Measurements from ENCODE around the gene PIEZO1.

Gene PIEZO1

DNA sequence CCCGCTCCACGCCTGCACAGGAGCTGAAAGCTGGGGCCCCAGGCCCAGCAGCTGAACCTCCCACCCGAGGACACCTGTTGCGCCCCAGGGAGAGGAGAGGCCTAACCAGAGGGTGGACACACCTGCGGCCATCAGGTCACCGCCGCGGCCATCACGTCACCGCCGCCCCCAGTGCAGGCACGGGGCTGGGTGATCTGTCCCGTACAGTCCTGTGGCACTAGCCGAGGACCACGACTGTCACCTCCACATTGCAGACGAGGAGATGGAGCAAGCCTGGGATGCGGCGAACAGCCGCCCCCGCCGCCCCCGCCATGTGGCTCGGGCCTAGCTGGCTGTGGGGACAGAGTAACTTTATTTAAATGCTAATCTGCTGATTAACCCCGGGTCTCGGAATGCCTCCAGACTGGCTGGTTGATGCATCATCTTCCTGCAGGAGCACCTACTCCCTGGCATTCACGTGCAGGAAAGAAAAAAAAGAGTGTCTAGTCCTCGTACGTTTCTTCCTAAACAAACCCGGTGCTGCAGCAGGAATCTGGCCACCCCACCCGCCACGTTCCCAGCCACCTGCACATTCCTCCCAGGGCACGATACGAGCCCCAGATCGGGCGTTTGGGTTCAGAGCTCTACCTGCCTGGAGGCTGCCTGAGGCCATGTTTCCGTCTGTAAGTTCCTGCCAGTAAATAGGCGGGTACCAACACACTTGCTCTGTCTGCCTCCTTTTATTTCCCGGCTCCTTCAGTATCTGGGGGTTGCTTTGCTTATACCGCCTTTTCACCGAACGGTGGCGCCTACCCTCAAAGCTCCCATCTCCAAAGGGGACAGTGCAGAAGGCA is 29.9 kb downstream of the PIEZO1 start:
- Mint-ChIP-seq H3K36me3 (peaks cover 12% of the 10 kb centered on the region), H3K27me3 (no peaks in the 10 kb centered on the region), H3K4me3 (no peak overlapping the region), H3K4me1 (peaks cover 23% of the 10 kb centered on the region), H3K27ac (no peak overlapping the region), H3K9me3 (no peaks in the 10 kb centered on the region)
- no peak for DNase-seq
- CTCF ChIA-PET, result interaction anchor here (1.3 to 1.7 kb wide), 3 partner anchors 12 to 27 kb away, joined by 3 to 7 read pairs (median 5); no protein-coding TSS in a partner anchor

DNA sequence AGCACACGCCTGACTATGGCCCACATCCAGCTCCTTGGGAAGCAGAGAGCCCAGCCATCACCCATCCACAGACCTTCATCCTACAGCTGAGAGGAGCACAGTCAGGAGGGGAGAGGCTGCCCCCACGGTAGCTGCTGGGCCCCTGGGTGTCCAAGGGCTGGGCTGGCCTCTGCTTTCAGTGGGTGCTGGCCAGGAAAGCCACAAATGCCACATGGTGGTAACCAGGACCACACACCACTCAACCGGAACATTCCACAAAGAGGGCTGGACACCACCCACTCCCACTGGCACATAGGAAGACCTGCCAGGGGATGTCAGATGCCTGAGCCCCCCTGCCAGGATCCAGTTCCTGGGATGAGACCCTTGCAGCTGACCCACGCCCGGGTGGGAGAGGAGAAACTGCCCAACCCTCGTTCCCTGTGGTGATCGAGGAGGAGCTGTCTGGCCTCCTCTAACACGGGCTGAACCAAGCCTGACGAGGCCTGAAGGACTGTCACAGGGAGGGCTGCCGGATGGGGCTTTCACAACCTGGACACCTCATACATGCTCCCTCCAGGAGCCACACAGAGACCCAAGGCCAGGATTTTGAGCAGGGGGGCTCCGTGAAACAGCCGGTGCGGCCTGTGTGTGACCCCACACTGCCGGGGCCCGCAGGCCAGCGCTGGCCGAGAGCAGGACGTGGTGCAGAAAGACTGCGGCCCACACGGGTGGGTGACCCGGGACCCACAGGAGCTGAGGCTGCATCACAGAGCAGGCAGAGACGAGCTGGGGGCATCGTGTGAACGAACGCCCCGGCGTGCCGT is 30.7 kb downstream of the PIEZO1 start:
- CTCF ChIA-PET, result interaction anchor here (1.1 to 1.7 kb wide), 3 partner anchors 11 to 17 kb away, joined by 4 to 7 read pairs (median 5); no protein-coding TSS in a partner anchor
- Mint-ChIP-seq H3K4me3 (no peak overlapping the region), H3K9me3 (no peaks in the 10 kb centered on the region), H3K36me3 (peaks cover 12% of the 10 kb centered on the region), H3K27me3 (no peaks in the 10 kb centered on the region), H3K4me1 (peaks cover 18% of the 10 kb centered on the region), H3K27ac (no peak overlapping the region)
- no peak for DNase-seq

DNA sequence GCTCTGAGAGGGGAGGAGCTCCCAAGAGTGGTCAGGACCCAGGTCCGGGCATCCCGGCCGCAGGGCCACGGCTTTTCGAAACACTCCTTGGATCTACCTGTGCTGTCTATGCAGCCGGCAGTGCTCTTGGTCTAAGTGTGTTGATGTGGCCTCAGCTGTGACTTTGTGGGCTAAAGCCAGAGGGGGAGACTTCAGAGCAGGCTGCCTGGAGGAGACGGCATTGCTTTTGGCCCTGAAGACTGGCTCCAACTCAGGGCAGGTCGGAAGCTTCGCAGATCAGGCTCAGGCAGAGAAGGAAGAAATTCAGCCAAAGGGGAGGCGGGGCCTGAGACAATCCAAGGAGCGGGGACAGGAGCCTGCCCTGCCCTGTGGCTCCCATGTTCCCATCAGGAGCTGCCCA is 31.4 kb downstream of the PIEZO1 start:
- DNase-seq, result no peak
- Mint-ChIP-seq H3K4me1 (peaks cover 11% of the 10 kb centered on the region), H3K36me3 (peaks cover 8% of the 10 kb centered on the region), H3K4me3 (no peak overlapping the region), H3K27ac (no peak overlapping the region), H3K27me3 (no peaks in the 10 kb centered on the region), H3K9me3 (no peaks in the 10 kb centered on the region)
- CTCF ChIA-PET, result interaction anchor here (1.1 to 1.7 kb wide), 3 partner anchors 10 to 16 kb away, joined by 4 to 7 read pairs (median 5); no protein-coding TSS in a partner anchor

DNA sequence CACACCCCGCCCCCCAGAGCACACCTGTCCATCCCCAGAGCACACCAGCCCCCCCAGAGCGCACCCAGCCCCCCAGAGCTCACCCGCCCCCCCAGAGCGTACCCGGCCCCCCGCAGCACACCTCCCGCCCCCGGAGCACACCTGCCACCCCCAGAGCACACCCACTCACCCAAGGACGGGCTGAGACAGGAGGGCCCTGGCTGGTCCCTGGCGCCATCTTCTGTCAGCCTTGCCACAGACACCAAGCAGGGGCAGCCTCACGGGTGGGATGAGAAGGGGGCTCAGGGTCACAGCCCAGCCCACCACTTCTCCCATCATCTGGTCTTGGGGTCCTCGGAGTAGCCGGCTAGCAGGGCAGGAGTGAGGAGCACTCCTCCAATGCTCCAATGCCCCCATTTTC is 31.8 kb downstream of the PIEZO1 start:
- CTCF ChIA-PET, result interaction anchor here (1.1 to 1.7 kb wide), 2 partner anchors 10 to 13 kb away, joined by 4 to 5 read pairs; no protein-coding TSS in a partner anchor

DNA sequence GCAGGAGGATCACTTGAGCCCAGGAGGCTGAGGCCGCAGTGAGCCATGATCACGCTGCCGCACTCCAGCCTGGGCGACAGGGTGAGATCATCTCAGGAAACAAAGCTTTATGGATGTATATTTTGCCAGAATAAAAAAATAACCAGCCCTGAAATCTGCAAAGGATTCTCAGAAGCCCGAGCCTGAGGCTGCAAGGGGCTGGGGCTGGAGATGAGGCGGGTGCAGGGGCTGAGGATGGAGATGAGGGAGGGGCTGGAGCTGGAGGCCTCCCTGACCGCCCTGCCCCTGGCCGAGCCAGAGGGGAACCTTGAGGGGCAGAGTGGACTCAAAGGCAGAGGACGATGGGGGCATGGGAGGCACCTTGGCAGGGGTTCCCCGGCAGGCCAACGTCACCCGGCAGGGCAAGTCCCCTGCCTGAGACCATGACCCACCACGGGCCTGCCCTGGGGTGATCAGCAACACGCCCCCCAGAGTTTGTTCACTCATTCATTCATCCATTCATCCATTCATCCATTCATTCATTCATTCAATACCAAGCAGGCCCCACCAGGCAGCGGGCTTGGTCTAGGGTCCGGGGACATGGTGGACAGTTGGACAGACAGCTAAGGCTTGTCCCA is 32.5 kb downstream of the PIEZO1 start:
- H3K4me3 Mint-ChIP-seq, result no peak overlapping the region

More for the DNA sequence above, 31.8 kb downstream of the PIEZO1 start:
- Mint-ChIP-seq H3K9me3 (no peaks in the 10 kb centered on the region), H3K36me3 (peaks cover 7% of the 10 kb centered on the region), H3K27ac (no peak overlapping the region), H3K27me3 (no peaks in the 10 kb centered on the region), H3K4me1 (peaks cover 7% of the 10 kb centered on the region), H3K4me3 (no peak overlapping the region)
- no peak for DNase-seq

DNA sequence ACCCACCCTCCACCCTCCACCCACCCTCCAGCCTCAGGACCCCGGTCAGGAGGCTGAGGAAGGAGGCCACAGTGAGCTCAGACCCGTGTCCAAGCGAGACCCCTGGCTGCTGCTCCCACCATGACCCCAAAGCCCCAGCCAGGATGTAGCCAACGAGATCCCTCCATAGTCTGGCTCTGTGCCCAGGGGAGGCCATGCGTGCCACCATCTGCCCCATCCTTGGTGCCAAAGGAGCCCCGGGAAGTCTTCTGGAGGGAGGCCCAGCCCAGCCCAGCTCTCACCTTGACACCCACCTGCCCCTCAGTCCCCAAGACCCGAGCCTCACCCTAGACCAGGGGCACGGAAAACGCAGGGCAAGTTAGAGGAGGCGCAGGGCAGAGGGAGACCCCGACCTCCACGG is 34.2 kb downstream of the PIEZO1 start:
- Mint-ChIP-seq H3K27me3 (no peaks in the 10 kb centered on the region), H3K4me3 (no peak overlapping the region), H3K27ac (no peak overlapping the region), H3K4me1 (peaks cover 20% of the 10 kb centered on the region), H3K9me3 (no peaks in the 10 kb centered on the region), H3K36me3 (peaks cover 7% of the 10 kb centered on the region)
- CTCF ChIA-PET, result no interaction called here
- DNase-seq, result no peak

More for the DNA sequence above, 32.5 kb downstream of the PIEZO1 start:
- Mint-ChIP-seq H3K9me3 (no peaks in the 10 kb centered on the region), H3K27me3 (no peaks in the 10 kb centered on the region), H3K36me3 (peaks cover 7% of the 10 kb centered on the region), H3K4me1 (peaks cover 9% of the 10 kb centered on the region), H3K27ac (no peak overlapping the region)
- CTCF ChIA-PET, result no interaction called here
- DNase-seq, result no peak

DNA sequence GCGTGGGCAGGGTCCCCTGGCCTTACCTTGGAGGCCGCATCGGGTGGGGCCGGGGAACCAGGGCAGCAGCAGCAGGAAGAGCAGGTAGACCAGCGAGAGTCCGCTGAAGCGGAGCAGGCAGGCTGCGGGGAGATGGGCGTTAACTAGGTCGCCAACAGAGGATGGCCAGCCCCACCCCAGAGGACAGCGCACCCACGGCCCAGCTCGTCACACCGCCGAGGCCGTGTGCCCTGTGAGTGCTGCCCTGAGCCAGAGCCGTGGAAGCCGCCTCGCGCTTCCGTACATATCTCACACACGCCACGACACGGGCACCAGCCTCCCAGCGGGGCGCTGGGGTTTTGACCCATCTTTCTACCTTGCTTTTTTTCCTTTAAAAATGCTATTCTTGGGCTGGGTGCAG is 35.7 kb downstream of the PIEZO1 start:
- CTCF ChIA-PET, result no interaction called here
- no peak overlapping the region for H3K27ac Mint-ChIP-seq
- no peaks in the 10 kb centered on the region for H3K9me3 Mint-ChIP-seq
- H3K36me3 Mint-ChIP-seq, result peaks cover 7% of the 10 kb centered on the region
- no peaks in the 10 kb centered on the region for H3K27me3 Mint-ChIP-seq
- no peak overlapping the region for H3K4me3 Mint-ChIP-seq
- DNase-seq, result no peak
- peaks cover 30% of the 10 kb centered on the region for H3K4me1 Mint-ChIP-seq

DNA sequence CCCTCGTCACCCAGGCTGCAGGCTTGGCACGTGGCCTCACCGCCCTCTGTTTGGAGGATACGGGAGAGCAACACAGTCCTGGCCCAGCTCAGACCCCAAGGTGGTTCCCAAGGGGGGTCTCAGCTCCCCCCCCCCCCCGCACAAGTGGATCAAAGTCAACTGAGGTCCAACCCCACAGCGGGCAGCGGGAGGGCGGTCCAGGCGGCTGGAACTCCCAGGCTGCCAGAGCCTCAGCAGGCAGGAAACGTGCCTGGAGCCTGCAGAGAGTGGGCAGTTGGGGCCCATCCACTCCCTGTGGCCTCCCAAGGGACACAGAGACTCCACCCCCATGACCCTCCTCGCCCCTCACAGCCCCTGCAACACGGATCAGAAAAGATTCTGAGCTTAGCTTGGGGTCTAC is 36.7 kb downstream of the PIEZO1 start:
- no peak for DNase-seq
- Mint-ChIP-seq H3K27ac (no peak overlapping the region), H3K4me1 (peaks cover 38% of the 10 kb centered on the region), H3K36me3 (peaks cover 5% of the 10 kb centered on the region), H3K27me3 (no peaks in the 10 kb centered on the region), H3K9me3 (no peaks in the 10 kb centered on the region), H3K4me3 (no peak overlapping the region)
- CTCF ChIA-PET, result no interaction called here

DNA sequence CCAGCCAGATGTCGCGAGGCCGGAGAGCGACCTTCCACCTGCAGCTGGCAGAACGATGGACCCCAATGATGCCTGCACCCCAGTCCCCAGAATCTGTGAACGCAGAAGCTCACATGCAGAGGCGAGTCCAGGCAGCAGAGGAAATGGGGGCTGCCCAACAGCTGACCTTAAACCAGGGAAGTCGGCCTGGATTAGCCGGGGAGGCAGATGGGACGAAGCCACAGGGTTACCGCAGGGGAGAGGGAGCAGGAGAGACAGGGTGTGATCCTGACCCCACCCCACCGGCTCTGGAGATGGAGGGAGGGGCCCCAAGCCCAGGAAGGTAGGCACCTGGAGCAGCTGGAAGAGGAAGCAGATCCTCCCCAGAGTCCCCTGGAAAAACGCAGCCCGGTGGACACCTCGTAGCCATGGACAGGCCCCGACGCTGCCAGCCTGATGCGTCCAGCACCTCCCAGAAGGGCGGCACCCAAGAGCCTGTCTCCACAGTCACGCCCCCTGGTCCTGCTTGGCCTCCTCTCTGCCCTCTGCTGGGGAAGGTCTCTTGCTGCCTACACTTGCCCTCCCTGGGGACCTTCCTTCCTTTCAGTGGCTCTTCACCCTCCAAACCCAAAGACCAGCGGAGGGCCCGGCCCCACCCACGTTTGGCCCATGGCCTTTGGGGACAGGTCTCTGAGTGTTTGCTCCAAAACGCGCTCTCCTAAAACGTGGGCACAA is 37.3 kb downstream of the PIEZO1 start:
- Mint-ChIP-seq H3K4me1 (peaks cover 41% of the 10 kb centered on the region), H3K4me3 (no peak overlapping the region), H3K27ac (peak overlapping the region; percentile 58), H3K9me3 (no peaks in the 10 kb centered on the region), H3K27me3 (no peaks in the 10 kb centered on the region), H3K36me3 (peaks cover 5% of the 10 kb centered on the region)
- CTCF ChIA-PET, result interaction anchor here (0.7 to 3.4 kb wide), 3 partner anchors 11 to 33 kb away, joined by 3 to 19 read pairs (median 3); no protein-coding TSS in a partner anchor
- DNase-seq, result peak; percentile 71

DNA sequence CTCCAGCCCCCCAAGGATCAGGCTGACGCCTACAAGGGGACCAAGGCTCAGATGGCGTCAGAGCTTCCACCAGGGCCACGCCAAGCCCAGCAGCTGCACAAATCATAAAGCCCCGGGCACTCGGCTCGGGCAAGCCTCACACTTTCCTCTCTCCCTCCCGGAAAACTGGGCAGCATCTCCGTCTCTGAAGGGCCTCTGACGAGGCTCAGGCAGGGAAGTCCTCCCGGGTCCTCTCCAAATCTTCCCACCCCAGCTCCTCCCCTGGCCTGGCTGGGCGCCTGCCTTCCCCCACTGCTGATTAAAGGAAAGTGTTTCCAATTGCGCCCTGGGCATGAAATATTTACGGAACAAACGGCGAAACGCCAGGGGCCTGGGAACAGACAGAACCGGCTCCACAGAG is 38.5 kb downstream of the PIEZO1 start:
- Mint-ChIP-seq H3K27me3 (no peaks in the 10 kb centered on the region), H3K4me3 (no peak overlapping the region), H3K4me1 (peaks cover 41% of the 10 kb centered on the region), H3K27ac (peak overlapping the region; percentile 82), H3K36me3 (peaks cover 1% of the 10 kb centered on the region), H3K9me3 (no peaks in the 10 kb centered on the region)
- DNase-seq, result no peak
- CTCF ChIA-PET, result interaction anchor here (3.4 to 4.5 kb wide), 2 partner anchors 10 to 36 kb away, joined by 19 to 40 read pairs; no protein-coding TSS in a partner anchor

DNA sequence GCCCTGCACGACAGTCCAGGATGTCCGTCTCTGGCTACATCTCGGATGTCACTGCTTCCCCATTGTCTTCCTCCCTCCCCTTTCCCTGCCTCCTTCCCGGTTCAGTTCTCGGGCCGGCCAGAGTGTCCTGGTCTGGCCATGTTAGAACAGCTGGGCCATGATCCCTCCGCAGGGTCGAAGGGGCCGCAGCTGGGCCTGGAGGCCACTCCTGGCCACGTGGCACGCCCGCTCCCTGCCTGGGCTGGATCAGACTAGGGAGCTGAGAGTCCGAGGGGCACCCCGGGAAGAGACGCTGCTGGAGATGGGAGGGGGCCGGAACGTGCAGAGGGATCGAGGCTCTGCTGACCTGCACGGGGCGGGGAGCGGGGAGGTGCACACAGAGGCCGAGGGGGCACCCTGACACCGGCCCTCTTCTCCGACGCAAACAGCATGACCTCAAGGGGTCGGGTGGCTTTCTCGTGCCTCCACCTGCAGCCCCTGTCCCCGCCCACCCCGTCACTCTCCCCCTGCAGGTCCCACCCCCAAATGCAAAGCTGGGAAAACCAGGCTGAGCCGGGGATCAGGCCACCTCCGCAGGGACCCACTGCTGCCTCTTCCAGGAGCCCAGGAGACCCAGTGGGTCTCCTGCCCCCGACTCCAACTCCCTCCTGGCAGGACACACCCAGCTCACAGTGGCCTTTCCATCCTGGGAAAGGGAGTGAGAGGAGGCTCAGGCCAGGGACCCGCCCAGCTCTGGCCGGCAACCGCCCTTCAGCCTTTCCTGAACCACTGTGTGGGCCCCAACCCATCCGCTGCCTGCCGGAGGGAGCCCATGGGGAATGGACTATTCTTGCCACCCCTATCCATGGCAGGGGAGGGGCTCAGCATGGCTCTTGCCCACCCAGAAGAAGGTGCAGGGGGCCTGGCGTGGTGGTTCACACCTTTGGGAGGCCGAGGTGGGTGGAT is 40.2 kb downstream of the PIEZO1 start:
- H3K4me3 Mint-ChIP-seq, result peak overlapping the region; percentile 18
- DNase-seq, result no peak
- H3K27ac Mint-ChIP-seq, result peak overlapping the region; percentile 82

DNA sequence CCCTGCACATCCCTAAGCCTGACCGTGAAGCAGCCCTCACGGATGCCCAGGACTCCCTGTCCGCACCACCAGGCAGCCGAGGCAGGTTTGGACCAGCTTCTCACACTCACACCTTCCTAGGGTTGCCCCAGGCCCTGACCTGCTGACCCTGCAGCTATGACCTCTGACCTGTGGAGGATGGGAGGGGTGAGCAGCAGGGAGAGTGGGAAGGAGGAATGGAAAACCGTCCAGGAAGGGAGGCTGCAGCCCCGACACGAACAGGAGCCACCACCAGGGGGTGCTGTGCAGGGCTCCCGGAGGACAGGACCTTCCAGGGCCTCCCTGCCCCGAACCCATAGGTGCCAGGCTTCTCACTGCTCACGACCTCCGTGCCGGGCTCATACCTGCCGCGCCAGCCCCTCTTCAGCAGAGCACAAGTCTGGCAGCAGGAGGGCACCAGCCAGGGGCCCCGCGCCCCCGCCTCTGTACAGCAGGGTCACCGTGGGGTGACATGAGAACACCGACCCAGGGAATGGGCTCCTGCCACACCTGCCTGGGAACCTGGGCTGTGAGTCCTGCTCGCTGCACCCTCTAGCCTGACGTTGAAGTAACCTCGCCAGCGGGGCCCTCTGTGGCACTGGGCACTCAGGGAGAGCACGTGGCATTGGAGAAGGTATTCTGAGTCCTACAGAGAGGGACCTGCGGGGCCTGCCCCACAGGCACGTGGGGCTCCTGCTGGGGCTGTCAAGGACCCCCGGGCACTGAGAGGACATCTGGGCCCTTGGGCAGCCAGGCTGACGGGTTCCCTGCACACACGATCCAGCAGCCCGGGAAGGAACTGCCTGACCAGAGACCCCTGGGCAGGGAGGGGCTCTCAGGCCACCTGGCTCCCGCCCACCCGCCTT is 41.1 kb downstream of the PIEZO1 start:
- H3K27me3 Mint-ChIP-seq, result no peaks in the 10 kb centered on the region
- peaks cover 41% of the 10 kb centered on the region for H3K4me1 Mint-ChIP-seq
- DNase-seq, result peak; percentile 79
- CTCF ChIA-PET, result interaction anchor here (0.9 to 4.5 kb wide), 9 partner anchors 10 to 113 kb away, joined by 3 to 40 read pairs (median 4); partner anchors contain the start of genes GALNS and TRAPPC2L
- no peak overlapping the region for H3K4me3 Mint-ChIP-seq
- H3K27ac Mint-ChIP-seq, result peak overlapping the region; percentile 28
- H3K36me3 Mint-ChIP-seq, result peaks cover 5% of the 10 kb centered on the region
- no peaks in the 10 kb centered on the region for H3K9me3 Mint-ChIP-seq

More for the DNA sequence above, 40.2 kb downstream of the PIEZO1 start:
- Mint-ChIP-seq H3K9me3 (no peaks in the 10 kb centered on the region), H3K4me1 (peaks cover 41% of the 10 kb centered on the region), H3K36me3 (peaks cover 5% of the 10 kb centered on the region), H3K27me3 (no peaks in the 10 kb centered on the region)
- CTCF ChIA-PET, result interaction anchor here (0.7 to 4.5 kb wide), 4 partner anchors 8 to 43 kb away, joined by 3 to 40 read pairs (median 12); no protein-coding TSS in a partner anchor

All from activated naive CD4-positive, alpha-beta T cell treated with anti-CD3 and anti-CD28 coated beads, Interleukin-2, amount 10 ng/mL, durations not matched to agents 7 days and 5 days (primary cell).